NCI-H2227 (cell line): ENCODE results near the gene SNRPA.
"Not testable (repeated sequence)": the region's sequence is repeated elsewhere in the genome, so short reads cannot be mapped to it uniquely, and the experiment has no call there.

Experiments used
- DNase-seq: peaks from one replicate; lab custom pipeline; 2025; ENCODE audit not compliant: unreplicated experiment; lab: John Stamatoyannopoulos, UW

Gene SNRPA

GRCh38 chr19:40812571-40812970 lies 61.6 kb downstream of the SNRPA start:
- DNase-seq: not testable (repeated sequence)

DNA sequence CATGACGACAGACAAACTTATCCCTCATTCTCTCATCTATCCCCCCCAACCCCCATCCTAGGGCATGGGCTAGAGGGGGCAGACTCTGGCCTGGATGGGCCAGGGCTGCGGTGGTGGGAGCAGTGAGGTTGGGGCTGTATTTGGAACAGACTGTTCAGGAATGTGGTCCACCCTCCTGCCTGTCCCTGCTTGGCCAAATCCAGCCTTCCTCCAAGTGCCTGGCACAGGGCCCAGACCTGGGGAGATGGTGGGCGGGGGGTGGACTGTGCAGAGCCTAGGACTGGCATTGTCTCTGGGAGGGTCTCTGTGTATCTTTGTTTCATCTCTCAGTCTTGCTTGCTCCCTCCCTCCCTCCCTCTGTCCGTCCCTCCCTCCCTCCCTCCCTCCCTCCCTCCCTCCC lies 62.2 kb downstream of the SNRPA start:
- no peak for DNase-seq
